ENCODE measurements around the gene CNTLN.
"Not testable (repeated sequence)": the region's sequence is repeated elsewhere in the genome, so short reads cannot be mapped to it uniquely, and the experiment has no call there.

The CNTLN gene

GRCh38 chr9:17490110-17490509, 355.3 kb downstream of the CNTLN start:
- DNase-seq (ENCODE audit: low spot score) (no peak), FAIRE-seq (no peak)

DNA sequence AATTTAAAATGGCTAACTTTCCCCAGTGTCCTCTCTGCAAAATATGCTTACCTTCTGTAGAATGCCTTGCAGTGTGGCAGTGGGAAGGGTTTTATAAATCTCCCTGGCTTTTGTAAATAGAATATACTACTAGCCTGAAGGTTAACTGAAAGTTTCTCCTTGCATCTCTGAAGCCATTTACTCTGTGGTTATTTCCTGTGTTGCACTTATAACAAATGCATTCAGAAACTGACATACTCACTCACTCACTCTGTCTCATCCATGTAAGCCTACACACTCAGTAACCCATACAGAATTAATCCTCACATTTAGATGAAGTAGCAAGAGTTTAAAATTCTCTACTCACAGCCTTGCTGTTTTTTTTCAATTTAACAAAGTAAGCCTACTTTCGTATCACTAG, 356.9 kb downstream of the CNTLN start:
- FAIRE-seq (no peak), DNase-seq (ENCODE audit: low spot score) (no peak)

- FAIRE-seq (no peak), DNase-seq (ENCODE audit: low spot score) (no peak)
Observed at GRCh38 chr9:17503196-17503595, 368.4 kb downstream of the CNTLN start.

- no peak for FAIRE-seq
Observed at GRCh38 chr9:17509151-17509550, 374.3 kb downstream of the CNTLN start.

DNA sequence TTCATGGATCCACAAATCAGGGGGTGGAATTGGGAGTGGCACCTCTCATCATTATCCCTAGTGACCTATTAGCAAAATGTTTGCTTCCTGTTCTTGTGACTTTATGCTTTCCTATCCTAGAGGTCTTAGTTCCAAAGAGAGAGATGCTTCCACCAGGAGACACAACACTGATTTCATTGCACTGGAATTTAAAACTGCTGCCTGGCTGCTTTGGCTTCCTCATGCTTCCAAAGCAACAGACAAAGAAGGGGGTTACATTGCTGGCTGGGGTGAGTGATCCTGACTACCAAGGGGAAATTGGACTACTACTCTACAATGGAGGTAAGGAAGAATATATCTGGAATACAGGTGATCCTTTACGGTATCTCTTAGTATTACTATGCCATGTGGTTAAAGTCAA, 374.9 kb downstream of the CNTLN start:
- no peak for DNase-seq (ENCODE audit: low spot score)
- no peak for FAIRE-seq

More at GRCh38 chr9:17509151-17509550, 374.3 kb downstream of the CNTLN start:
- DNase-seq (ENCODE audit: low spot score), result no peak

DNA sequence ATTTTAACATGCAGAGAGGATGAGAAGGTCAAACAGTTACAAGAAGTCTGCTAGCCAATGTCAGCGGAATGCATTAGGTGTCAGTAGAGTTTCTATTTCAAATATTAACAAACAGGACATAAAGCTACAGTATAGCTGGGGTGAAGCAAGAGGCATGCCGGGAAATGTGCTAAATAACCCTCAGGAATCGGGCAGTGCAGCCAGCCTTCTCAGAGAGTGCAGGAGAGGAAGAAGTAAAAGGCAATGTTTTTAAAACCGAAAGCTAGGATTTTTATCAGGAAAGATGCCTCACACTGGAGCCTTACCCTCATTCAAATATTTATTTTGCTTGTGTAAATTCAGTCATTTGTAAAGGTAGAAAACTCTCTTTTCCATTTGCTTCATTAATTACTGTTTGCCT, 384.9 kb downstream of the CNTLN start:
- FAIRE-seq (no peak), DNase-seq (ENCODE audit: low spot score) (no peak)

GRCh38 chr9:17520268-17521064, 385.6 kb downstream of the CNTLN start:
- no peak for FAIRE-seq
- no peak for DNase-seq (ENCODE audit: low spot score)

- no peak for FAIRE-seq
- DNase-seq (ENCODE audit: low spot score), result no peak
Observed at GRCh38 chr9:17521100-17521855, 386.4 kb downstream of the CNTLN start.

GRCh38 chr9:17526726-17527125, 391.9 kb downstream of the CNTLN start:
- DNase-seq (ENCODE audit: low spot score); FAIRE-seq: not testable (repeated sequence)

- DNase-seq (ENCODE audit: low spot score) (no peak), FAIRE-seq (no peak)
Observed at GRCh38 chr9:17528859-17529258, 394.0 kb downstream of the CNTLN start.

GRCh38 chr9:17531642-17532254, 396.9 kb downstream of the CNTLN start:
- FAIRE-seq, result no peak

GRCh38 chr9:17532461-17532860, 397.6 kb downstream of the CNTLN start:
- DNase-seq (ENCODE audit: low spot score), result no peak

More at GRCh38 chr9:17531642-17532254, 396.9 kb downstream of the CNTLN start:
- DNase-seq (ENCODE audit: low spot score), result peak; percentile 32

GRCh38 chr9:17535176-17535575, 400.3 kb downstream of the CNTLN start:
- no peak for DNase-seq (ENCODE audit: low spot score)
- FAIRE-seq, result no peak

More at GRCh38 chr9:17532461-17532860, 397.6 kb downstream of the CNTLN start:
- FAIRE-seq, result no peak

DNA sequence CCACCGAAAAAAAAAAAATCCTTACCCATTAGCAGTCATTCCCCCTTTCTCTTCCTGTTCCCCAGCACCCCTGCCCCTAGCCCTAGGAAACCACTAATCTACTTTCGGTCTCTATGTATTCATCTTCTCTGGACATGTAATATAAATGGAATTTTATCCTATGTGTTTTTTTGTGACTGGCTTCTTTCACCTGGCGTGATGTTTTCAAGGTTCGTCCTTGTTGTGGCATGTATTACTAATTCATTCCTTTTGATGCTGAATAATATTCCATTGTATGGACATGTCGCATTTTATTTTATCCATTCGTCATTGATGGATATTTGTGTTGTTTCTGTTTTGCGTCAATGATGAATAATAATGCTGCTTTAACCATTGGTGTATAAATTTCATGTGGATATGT, 401.2 kb downstream of the CNTLN start:
- FAIRE-seq (no peak), DNase-seq (ENCODE audit: low spot score) (no peak)

DNA sequence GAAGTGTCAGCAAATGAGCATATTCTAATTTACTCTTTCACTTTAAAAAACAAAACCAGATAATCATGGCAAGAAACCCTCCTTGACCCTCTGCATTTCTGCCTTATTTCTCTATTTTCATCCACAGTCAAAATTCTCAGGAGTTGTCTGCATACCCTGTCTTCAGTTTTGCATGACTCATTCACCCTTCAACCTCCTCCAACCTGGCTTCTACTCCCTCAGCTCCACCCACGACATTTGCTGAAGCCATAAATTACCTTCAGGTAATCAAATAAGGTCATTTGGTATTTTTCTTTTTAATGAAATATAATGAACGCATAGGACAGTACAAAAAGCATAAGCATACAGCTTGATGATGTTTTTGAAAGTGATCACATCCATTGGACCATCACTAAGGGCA, 416.2 kb downstream of the CNTLN start:
- FAIRE-seq, result no peak
- no peak for DNase-seq (ENCODE audit: low spot score)

Data from urothelium cell line (cell line).